HG02571 (cell line): Measurements from ENCODE around the gene GZF1.
A peak's percentile ranks its signal among the peaks of the same experiment; 100 is the strongest.

Experiments
- ATAC-seq: cut with Tn5 transposase; IDR thresholded peaks from one replicate; pipeline ENCODE4 v1.9.1; 2021; ENCODE audit warnings: mild to moderate bottlenecking, moderate library complexity; ENCODE audit not compliant: unreplicated experiment

GZF1 gene

DNA sequence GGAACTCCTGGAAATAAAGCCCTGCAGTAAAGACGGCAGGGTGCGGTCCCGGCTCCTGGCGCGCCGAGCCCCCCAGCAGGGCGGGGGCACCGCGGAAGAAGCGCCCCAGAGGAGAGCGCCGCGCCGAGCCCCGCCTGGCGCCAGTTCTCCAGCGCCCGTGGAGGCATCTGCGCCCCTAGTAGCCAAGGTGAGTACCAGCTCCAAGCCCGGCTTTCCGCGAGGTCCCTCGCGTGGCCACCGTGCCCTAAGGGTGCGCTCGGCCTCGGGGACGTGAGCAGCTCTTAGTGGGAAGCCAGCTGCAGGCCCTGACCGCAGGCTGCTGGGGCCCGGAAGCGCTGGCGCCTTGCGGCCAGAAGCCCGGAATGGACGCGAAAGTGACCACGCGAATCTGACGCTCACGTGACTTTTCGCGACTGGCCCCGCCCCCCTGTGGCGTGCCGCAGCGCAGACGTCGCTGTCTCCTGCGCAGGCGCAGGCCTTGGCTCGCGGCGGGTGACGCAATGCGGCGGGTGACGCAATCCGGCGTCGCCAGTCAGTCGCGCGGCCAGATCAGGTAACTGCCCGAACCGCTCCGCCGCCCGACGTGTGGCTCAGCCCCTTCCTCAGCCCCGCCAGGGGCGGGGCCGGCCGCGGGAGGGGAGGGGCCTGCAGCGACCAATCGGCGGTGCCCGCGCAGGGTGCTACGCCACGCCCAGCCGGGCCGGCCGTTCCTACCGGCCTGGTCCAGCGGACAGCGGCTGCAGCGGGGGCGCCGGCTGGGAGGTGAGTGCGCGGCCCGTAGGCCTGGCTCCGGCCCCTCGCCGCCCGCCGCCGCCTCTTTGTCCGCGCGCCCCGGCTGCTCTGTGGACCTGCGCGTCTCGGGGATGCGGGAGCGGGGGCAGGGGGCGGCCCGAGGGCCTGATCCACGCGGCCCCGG lies at the start of gene GZF1:
GZF1 (plus strand) TSS at position 707 of the 916 bp plus-strand sequence. CDS start 2,202 bp downstream, outside the sequence.
- ATAC-seq, result peak; percentile 66

- ATAC-seq, result no peak
These were observed 48.7 kb upstream of the GZF1 start for GRCh38 chr20:23313271-23313670.

GRCh38 chr20:23314699-23315098 lies 47.3 kb upstream of the GZF1 start:
- no peak for ATAC-seq

DNA sequence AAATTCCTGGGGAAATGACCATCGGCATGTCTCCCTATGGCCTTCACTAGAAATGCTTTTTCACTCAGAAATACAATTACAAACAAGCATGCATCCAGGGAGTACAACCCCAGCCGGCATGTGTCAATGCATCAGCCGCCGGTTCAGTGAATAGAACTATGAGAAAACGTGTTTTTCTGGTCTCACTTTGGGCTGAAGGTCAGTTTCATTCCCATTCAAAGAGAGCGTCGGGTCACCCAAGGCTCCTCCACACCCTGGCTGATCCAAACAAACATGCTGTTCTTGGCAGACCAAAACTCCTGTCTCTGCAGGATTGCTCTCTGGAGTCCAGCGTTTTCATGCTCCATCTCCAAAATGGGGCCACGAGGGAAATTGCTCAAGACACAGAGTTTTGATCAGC lies 46.9 kb upstream of the GZF1 start:
- ATAC-seq, result no peak

DNA sequence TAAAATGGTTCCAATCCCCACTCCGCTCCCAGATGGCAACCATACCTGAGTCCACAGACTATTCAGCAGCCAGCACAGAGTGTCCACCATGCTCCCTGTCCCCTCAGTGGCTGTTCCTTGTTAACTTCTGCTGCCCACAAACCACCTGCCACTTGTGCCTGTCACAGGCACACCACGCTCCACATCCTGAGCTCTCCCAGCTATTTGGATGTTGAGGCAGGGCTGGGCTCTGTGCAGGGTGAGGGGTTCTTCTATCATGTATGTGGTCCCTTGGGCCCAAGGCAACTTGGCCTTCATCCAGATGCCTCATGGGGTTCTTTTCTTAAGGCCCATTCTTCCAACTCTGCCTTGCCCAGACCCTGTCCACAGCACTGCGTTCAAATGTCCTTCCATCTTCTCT lies 45.4 kb upstream of the GZF1 start:
- ATAC-seq, result no peak

GRCh38 chr20:23317081-23317480 lies 44.9 kb upstream of the GZF1 start:
- no peak for ATAC-seq

DNA sequence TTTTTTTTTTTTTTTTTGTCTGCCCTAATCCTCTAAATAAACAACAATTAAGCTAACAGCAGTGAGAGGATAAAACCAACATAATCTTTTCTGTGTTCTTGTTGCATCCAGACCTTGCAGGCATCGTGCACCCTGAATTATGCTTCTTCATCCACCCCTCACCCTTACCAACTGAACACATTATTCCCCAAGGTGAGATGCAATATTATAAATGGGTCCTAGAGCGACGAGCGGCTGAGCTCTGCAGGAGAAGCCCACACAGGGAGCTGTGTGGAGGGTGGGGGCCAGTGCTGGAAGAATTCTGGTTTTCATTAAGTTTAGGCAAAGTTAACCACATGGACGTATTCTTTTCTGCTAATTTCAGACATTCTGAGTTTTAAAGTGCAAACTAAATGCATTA lies 43.6 kb upstream of the GZF1 start:
- no peak for ATAC-seq

DNA sequence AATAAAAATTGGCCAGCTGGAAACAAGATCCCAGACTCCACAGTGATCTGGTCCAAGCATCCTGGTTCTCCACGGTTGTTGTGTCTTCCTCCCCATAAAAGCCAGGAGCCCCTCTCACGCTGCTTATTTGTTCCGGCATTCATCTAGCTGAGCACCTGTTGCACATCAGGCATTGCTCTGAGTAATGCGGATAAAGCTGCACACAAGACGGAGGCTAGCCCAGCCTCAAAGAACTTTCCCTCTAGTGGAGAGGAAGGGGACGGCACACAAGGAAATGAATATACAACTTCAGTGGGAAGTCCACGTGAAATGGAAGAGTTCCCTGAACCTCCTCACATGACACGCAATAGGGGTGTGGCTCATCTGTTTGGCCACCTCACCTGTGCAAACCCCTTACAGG lies 41.7 kb upstream of the GZF1 start:
- no peak for ATAC-seq

- no peak for ATAC-seq
These were observed 36.9 kb upstream of the GZF1 start for GRCh38 chr20:23325107-23325506.

DNA sequence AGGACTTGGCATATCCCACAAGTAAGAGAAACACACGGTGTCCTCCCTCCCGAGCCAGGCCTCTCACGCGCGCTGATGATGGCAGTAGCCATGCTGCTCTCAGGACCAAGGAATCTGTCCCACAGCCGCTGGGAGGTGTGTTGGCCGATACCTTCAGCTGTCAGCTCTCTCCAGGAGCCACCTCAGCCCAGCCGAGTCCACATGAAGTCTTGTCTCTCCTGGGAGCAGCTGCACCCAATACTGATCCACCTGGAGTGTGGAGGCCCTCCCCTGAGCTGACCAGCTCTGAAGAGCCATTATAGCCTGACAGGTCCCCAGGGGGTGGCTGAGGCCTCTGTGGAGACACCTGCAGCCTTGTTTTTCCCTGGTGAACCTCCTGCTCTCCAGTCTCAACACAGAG lies 35.2 kb upstream of the GZF1 start:
- ATAC-seq, result no peak

GRCh38 chr20:23327617-23328333 lies 34.2 kb upstream of the GZF1 start:
- no peak for ATAC-seq

GRCh38 chr20:23331450-23332350 lies 30.3 kb upstream of the GZF1 start:
- no peak for ATAC-seq

- no peak for ATAC-seq
These were observed 29.5 kb upstream of the GZF1 start for GRCh38 chr20:23332467-23332866.

DNA sequence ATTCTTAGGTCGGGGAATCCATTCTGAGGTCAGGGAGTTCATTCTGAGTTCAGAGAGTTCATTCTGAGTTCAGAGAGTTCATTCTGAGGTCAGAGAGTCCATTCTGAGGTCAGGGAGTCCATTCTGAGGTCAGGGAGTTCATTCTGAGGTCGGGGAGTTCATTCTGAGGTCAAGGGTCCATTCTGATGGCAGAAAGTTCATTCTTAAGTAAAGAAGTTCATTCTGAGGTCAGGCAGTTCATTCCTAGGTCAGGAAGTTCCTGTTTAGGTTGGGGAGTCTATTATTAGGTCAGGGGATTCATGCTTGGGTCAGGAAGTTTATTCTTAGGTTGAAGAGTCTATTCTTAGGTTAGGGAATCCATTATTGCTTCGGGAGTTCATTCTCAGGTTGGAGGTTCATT lies 27.9 kb upstream of the GZF1 start:
- ATAC-seq, result no peak

GRCh38 chr20:23335521-23335920 lies 26.5 kb upstream of the GZF1 start:
- ATAC-seq, result no peak

DNA sequence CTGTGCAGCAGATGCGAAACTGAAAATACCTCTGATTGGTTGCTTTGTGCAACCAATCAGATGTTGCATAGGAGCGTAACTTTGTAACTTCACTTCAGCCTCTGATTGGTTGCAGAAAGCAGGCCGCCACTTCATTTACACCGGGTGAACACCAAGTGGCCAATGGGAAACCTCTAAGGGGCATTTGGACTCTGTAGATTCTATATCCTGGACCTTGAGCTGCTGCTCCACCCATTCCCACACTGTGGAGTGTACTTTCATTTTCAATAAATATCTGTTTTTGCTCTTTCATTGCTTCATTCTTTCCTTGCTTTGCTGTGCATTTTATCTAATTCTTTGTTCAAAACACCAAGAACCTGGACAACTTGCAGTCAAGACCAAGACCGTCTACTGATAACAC lies 25.5 kb upstream of the GZF1 start:
- no peak for ATAC-seq

DNA sequence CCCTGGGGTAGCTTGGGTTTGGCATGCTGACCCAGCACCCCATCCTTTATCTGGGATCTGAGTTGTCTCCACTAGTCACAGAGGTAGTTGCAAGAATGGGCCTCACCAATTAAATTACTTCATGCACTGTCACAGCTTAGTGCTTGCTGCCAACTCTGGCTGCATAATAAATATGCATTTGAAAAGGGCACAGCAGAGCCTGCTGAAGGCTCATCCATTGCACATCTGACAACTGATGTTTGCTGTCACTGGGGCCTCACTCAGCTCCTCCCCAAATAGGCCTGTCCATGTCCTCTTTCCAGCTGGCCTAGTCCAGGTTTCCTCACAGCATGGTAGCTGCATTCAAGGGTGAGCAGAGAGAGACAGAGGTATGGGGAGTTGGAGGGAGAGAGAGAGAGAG lies 24.7 kb upstream of the GZF1 start:
- no peak for ATAC-seq

GRCh38 chr20:23339986-23340385 lies 22.0 kb upstream of the GZF1 start:
- ATAC-seq, result no peak

GRCh38 chr20:23340524-23340923 lies 21.5 kb upstream of the GZF1 start:
- ATAC-seq, result no peak

DNA sequence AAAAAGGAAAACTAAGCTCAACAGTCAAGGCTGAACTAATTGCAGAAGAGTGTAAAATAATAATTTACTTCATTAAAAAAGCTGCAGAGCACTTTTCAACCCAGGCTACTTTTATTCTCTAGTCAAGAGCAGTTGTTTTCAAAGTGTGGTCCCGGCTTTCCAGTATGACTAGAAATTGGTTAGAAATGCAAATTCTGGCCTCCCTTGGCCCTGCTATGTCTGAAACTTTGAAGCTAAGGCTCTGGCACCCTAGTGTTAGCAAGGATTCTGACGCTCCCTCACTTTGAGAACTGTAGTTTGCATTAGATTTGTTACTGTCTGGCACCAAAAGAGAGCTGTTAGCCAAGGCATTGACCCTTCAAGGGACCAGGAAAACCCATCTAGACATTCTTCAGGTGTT lies 20.9 kb upstream of the GZF1 start:
- no peak for ATAC-seq

GRCh38 chr20:23343590-23343989 lies 18.4 kb upstream of the GZF1 start:
- no peak for ATAC-seq
